ENCODE results near the gene HOXA11. TPM values are rescaled to one million over a fixed set of nuclear protein-coding genes. Genes with fewer than 3 reads are reported as not detected.

HOXA11 gene
- total RNA-seq, 1 donor from 2014 or later = not detected

DNA sequence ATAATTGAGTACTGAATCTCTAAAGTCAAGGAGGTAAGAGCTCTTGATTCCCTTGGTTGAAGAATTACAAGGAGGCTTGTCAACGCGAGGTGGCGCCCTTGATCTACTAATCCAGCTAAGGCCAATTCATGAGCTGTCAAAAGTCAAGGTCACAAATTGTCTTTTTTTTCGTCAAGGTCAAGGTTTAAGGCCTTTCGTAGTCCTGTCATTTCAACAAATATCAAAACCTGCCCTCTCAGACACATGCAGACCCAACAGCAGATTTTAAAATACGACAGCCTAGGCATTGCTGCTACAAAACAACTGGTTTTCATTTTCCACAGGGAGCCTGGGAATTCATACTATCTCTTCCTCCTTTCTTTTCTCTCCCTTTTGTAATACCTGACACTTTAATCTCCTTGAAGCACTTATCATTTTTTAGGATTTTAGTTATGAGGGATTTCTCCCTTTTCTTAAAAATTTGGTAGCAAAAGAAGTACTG, 11.3 kb upstream of the HOXA11 start:
- Mint-ChIP-seq H3K4me1 (ENCODE audit: unreplicated experiment) (peaks cover 13% of the 10 kb centered on the region), H3K27ac (ENCODE audit: unreplicated experiment) (no peak overlapping the region), H3K27me3 (ENCODE audit: unreplicated experiment) (peaks cover 37% of the 10 kb centered on the region), H3K9me3 (ENCODE audit: unreplicated experiment) (no peaks in the 10 kb centered on the region), H3K36me3 (ENCODE audit: low read depth, unreplicated experiment) (no peaks in the 10 kb centered on the region), H3K4me3 (ENCODE audit: unreplicated experiment) (no peak overlapping the region)
- peak; percentile 82 for DNase-seq (ENCODE audit: low spot score)
- TF ChIP-seq, protein P1, sequence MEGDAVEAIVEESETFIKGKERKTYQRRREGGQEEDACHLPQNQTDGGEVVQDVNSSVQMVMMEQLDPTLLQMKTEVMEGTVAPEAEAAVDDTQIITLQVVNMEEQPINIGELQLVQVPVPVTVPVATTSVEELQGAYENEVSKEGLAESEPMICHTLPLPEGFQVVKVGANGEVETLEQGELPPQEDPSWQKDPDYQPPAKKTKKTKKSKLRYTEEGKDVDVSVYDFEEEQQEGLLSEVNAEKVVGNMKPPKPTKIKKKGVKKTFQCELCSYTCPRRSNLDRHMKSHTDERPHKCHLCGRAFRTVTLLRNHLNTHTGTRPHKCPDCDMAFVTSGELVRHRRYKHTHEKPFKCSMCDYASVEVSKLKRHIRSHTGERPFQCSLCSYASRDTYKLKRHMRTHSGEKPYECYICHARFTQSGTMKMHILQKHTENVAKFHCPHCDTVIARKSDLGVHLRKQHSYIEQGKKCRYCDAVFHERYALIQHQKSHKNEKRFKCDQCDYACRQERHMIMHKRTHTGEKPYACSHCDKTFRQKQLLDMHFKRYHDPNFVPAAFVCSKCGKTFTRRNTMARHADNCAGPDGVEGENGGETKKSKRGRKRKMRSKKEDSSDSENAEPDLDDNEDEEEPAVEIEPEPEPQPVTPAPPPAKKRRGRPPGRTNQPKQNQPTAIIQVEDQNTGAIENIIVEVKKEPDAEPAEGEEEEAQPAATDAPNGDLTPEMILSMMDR (IDR thresholded peaks at IDR 0.05; ENCODE audit: unreplicated experiment) = peak; percentile 81

DNA sequence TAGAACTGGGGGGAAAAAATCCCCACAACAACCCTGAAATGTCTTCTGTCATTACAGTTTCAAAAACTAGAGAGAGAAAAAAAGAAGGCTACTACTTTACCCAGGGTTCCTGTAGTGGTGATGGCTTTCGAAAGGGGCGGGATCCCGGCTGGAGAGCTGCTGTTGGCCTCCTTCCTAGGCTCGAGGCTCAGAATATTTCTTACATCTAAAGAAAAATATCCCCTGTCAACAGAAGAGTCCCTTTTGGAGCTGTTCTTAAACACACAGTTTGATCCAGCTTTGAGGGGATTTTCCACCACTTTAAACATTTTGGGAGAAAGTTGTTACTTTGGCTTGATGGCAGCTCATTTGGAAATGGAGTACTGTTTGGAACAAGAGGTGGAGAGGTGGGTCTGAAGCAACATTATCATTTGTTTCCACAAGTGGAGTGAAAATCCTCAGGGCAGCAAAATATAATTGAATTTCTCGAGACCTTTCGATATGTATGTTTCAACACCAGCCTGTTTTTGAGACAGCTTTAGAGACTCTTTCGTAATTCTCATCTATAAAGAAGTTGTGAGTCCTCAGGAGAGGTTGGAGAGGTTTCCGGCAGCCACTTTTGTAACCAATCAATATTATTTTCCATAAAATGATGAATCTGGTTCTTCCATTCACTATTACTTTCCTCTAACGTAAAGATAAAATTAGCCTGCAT, 9.8 kb upstream of the HOXA11 start:
- TF ChIP-seq, protein P1 (IDR thresholded peaks at IDR 0.05; ENCODE audit: unreplicated experiment) = no peak
- peaks cover 6% of the 10 kb centered on the region for H3K36me3 Mint-ChIP-seq (ENCODE audit: low read depth, unreplicated experiment)
- no peak for DNase-seq (ENCODE audit: low spot score)
- no peaks in the 10 kb centered on the region for H3K9me3 Mint-ChIP-seq (ENCODE audit: unreplicated experiment)
- H3K4me3 Mint-ChIP-seq (ENCODE audit: unreplicated experiment) = no peak overlapping the region
- H3K27me3 Mint-ChIP-seq (ENCODE audit: unreplicated experiment) = peaks cover 42% of the 10 kb centered on the region
- H3K4me1 Mint-ChIP-seq (ENCODE audit: unreplicated experiment) = peaks cover 9% of the 10 kb centered on the region
- no peak overlapping the region for H3K27ac Mint-ChIP-seq (ENCODE audit: unreplicated experiment)

DNA sequence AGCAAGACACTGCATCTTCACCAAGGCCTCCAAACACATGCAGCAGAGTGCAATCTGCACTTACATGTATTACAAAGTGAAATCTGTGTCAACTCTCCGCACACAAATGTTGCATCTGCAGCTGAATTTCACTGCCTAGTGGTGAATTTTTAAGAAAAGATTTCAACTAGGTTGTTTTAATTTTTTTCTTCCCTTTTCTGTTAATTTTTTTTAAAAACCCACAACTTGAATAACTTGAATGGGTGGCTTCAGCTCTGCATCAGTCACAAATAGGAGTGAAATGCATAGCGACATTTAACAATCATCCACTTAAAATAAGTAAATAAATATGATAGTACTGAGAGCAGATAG, 8.9 kb upstream of the HOXA11 start:
- no peaks in the 10 kb centered on the region for H3K9me3 Mint-ChIP-seq (ENCODE audit: unreplicated experiment)
- peaks cover 6% of the 10 kb centered on the region for H3K36me3 Mint-ChIP-seq (ENCODE audit: low read depth, unreplicated experiment)
- H3K27ac Mint-ChIP-seq (ENCODE audit: unreplicated experiment) = no peak overlapping the region
- no peak for DNase-seq (ENCODE audit: low spot score)
- H3K27me3 Mint-ChIP-seq (ENCODE audit: unreplicated experiment) = peaks cover 42% of the 10 kb centered on the region
- TF ChIP-seq, protein P1 (IDR thresholded peaks at IDR 0.05; ENCODE audit: unreplicated experiment) = no peak
- peaks cover 17% of the 10 kb centered on the region for H3K4me1 Mint-ChIP-seq (ENCODE audit: unreplicated experiment)
- no peak overlapping the region for H3K4me3 Mint-ChIP-seq (ENCODE audit: unreplicated experiment)

DNA sequence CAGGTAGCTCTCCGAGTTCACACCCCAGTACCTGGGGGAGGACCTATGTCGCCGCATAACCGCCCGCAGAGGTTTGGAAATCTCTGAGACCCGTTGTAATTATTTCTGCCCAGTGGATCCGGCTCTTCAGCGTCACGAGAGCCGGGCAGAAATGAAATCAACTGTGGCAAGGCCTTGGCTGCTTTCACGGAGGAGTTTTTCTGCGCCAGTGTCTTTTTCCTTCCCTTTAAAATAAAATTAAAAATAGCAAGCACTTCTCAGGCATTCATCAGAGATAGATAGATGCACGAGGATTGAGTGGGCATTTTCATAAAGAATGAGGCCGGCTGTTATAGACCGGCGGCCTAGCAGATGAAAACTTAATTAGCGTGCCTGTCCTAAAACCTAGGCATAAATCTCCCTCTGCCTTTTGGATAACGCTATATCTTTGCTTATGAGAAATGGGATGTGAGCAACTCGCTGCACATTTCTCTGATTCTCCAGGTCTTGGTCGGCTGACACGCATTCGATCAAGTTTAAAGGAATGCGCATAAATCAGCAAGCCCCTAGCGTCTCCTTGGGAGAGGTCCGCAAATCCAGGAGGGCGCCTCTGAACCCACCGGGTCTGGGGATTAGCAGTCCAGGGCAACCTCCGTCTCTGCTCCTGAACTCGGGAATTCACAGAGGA, 8.4 kb upstream of the HOXA11 start:
- TF ChIP-seq, protein P1 (IDR thresholded peaks at IDR 0.05; ENCODE audit: unreplicated experiment) = no peak
- Mint-ChIP-seq H3K4me1 (ENCODE audit: unreplicated experiment) (peaks cover 17% of the 10 kb centered on the region), H3K36me3 (ENCODE audit: low read depth, unreplicated experiment) (peaks cover 6% of the 10 kb centered on the region), H3K27ac (ENCODE audit: unreplicated experiment) (no peak overlapping the region), H3K27me3 (ENCODE audit: unreplicated experiment) (peaks cover 45% of the 10 kb centered on the region), H3K9me3 (ENCODE audit: unreplicated experiment) (no peaks in the 10 kb centered on the region), H3K4me3 (ENCODE audit: unreplicated experiment) (no peak overlapping the region)
- no peak for DNase-seq (ENCODE audit: low spot score)
